H1 (cell line): ENCODE data around the gene GPR31. TPM values are rescaled to one million over a fixed set of nuclear protein-coding genes. Genes with fewer than 3 reads are reported as not detected.

Experiments
- CTCF ChIA-PET: fragments of 300-600 bp; sonication (Branson Sonifier 250); formaldehyde crosslinking; loops from one replicate; lab custom pipeline; 2021; ENCODE audit not compliant: partially characterized antibody; lab: Charles Lee
- POLR2A ChIA-PET: fragments of 300-600 bp; sonication (Branson Sonifier 250); formaldehyde crosslinking; loops from one replicate; lab custom pipeline; 2021; ENCODE audit warnings: inconsistent platforms; ENCODE audit not compliant: partially characterized antibody; lab: Charles Lee
- DNase-seq, 2 experiments: peaks; one replicate each; pipeline versions ENCODE4 v3.0.0 to v3.0.0-alpha.2; 2010 to 2022; ENCODE audit warnings: low spot score in 2 of 2, low read depth in 1 of 2, mixed read lengths in 1 of 2
- FAIRE-seq: peaks from 2 replicates; lab custom pipeline; 2011; peaks lifted over from hg19 to GRCh38; lab: Jason Lieb, UNC
- H2AFZ ChIP-seq: 2 replicates; pipeline ENCODE4 v1.8.1; 2012; ENCODE audit warnings: low read length, inconsistent platforms
- H2AK5ac ChIP-seq: 2 replicates; pipeline ENCODE4 v1.6.1; 2013; ENCODE audit warnings: low read depth, low read length
- H2BK120ac ChIP-seq: replicated peaks from 2 replicates; pipeline ENCODE3; 2013; ENCODE audit warnings: low read depth, low read length, inconsistent platforms
- H2BK12ac ChIP-seq: 2 replicates; pipeline ENCODE4 v1.6.1; 2013; ENCODE audit warnings: low read depth, low read length
- H2BK15ac ChIP-seq: 2 replicates; pipeline ENCODE4 v1.6.1; 2013; ENCODE audit warnings: low read length
- H2BK20ac ChIP-seq: 2 replicates; pipeline ENCODE4 v1.6.1; 2013; ENCODE audit warnings: low read length
- H2BK5ac ChIP-seq: 2 replicates; pipeline ENCODE4 v1.6.1; 2013; ENCODE audit warnings: low read depth, low read length
- H3K14ac ChIP-seq: 2 replicates; pipeline ENCODE4 v1.6.1; 2013; ENCODE audit warnings: inconsistent platforms; ENCODE audit not compliant: insufficient read length
- H3K18ac ChIP-seq: 2 replicates; pipeline ENCODE4 v1.6.1; 2013; ENCODE audit warnings: low read length; ENCODE audit errors: extremely low read depth
- H3K23ac ChIP-seq: 2 replicates; pipeline ENCODE4 v1.6.1; 2013; ENCODE audit warnings: inconsistent platforms; ENCODE audit not compliant: insufficient read length
- H3K23me2 ChIP-seq: 2 replicates; pipeline ENCODE4 v1.6.1; 2013; ENCODE audit warnings: low read depth, low read length
- H3K27ac ChIP-seq: 2 replicates; pipeline ENCODE4 v1.6.1; 2011; ENCODE audit warnings: low read depth, low read length, inconsistent platforms
- H3K27me3 ChIP-seq, 4 experiments: replicated peaks in 1 of 4; 1 replicate in 1 of 4; 2 replicates in 3 of 4; pipeline versions ENCODE4 v1.6.1 to v1.8.1; 2011 to 2013; ENCODE audit warnings: low read length in 3 of 4, mild to moderate bottlenecking in 3 of 4, inconsistent platforms in 2 of 4, mixed read lengths in 2 of 4, moderate library complexity in 1 of 4; ENCODE audit not compliant: control insufficient read depth in 3 of 4, insufficient read depth in 3 of 4; ENCODE audit errors: extremely low read depth in 1 of 4
- H3K36me3 ChIP-seq, 4 experiments: 2 replicates each; pipeline versions ENCODE4 v1.6.1 to v1.8.1; 2011 to 2013; ENCODE audit warnings: mild to moderate bottlenecking in 4 of 4, low read length in 3 of 4, moderate library complexity in 2 of 4, control low read depth in 1 of 4, inconsistent platforms in 1 of 4; ENCODE audit not compliant: insufficient read depth in 4 of 4, control insufficient read depth in 2 of 4
- H3K4ac ChIP-seq: replicated peaks from 2 replicates; pipeline ENCODE3; 2013; ENCODE audit warnings: low read length, low read depth, mixed read lengths, inconsistent platforms; ENCODE audit not compliant: insufficient read length
- H3K4me1 ChIP-seq, 4 experiments: replicated peaks in 1 of 4; 1 replicate in 1 of 4; 2 replicates in 3 of 4; pipeline versions ENCODE4 v1.6.1 to v1.8.1; 2011 to 2013; ENCODE audit warnings: low read length in 3 of 4, inconsistent platforms in 2 of 4, mixed read lengths in 1 of 4; ENCODE audit not compliant: insufficient read depth in 4 of 4, control insufficient read depth in 3 of 4
- H3K4me2 ChIP-seq, 2 experiments: 2 replicates each; pipeline versions ENCODE4 v1.6.1 to v1.8.1; 2011 to 2013; ENCODE audit warnings: low read depth in 2 of 2, low read length in 2 of 2, control low read depth in 1 of 2, inconsistent platforms in 1 of 2, mild to moderate bottlenecking in 1 of 2; ENCODE audit not compliant: insufficient read depth in 1 of 2
- H3K4me3 ChIP-seq, 4 experiments: fragments of 200-600, 300-600 bp in 1 of 4; sonication (generic), shearing (Covaris generic), sonication (Bioruptor Twin) in 1 of 4; 2 replicates each; pipeline versions ENCODE4 v1.5.1 to v1.8.1; 2011 to 2016; ENCODE audit warnings: low read length in 4 of 4, low read depth in 3 of 4, control low read depth in 2 of 4, inconsistent platforms in 2 of 4, mild to moderate bottlenecking in 2 of 4, mixed read lengths in 1 of 4, moderate library complexity in 1 of 4; ENCODE audit not compliant: insufficient read depth in 2 of 4; ENCODE audit errors: extremely low read depth in 1 of 4
- H3K56ac ChIP-seq: replicated peaks from 2 replicates; pipeline ENCODE3; 2013; ENCODE audit warnings: low read depth, mild to moderate bottlenecking, mixed read lengths, low read length, inconsistent platforms; ENCODE audit not compliant: insufficient read length
- H3K79me1 ChIP-seq: 2 replicates; pipeline ENCODE4 v1.6.1; 2013; ENCODE audit warnings: low read depth, low read length, control low read depth
- H3K79me2 ChIP-seq, 2 experiments: 2 replicates each; pipeline versions ENCODE4 v1.6.1 to v1.8.1; 2012 to 2013; ENCODE audit warnings: low read length in 2 of 2, mild to moderate bottlenecking in 2 of 2, inconsistent platforms in 1 of 2; ENCODE audit not compliant: insufficient read depth in 2 of 2, control insufficient read depth in 1 of 2
- H3K9ac ChIP-seq, 4 experiments: replicated peaks in 1 of 4; 1 replicate in 1 of 4; 2 replicates in 3 of 4; pipeline versions ENCODE4 v1.6.1 to v1.8.1; 2011 to 2013; ENCODE audit warnings: low read depth in 3 of 4, low read length in 3 of 4, control low read depth in 2 of 4, mild to moderate bottlenecking in 2 of 4, moderate library complexity in 2 of 4, inconsistent platforms in 1 of 4; ENCODE audit errors: extremely low read depth in 1 of 4
- H3K9me3 ChIP-seq, 2 experiments: 2 replicates each; pipeline versions ENCODE4 v1.6.1 to v1.8.1; 2012 to 2013; ENCODE audit warnings: mild to moderate bottlenecking in 2 of 2, moderate library complexity in 2 of 2, control low read depth in 1 of 2, inconsistent platforms in 1 of 2, low read depth in 1 of 2, low read length in 1 of 2, mixed read lengths in 1 of 2; ENCODE audit not compliant: insufficient read depth in 2 of 2
- H4K20me1 ChIP-seq, 2 experiments: replicated peaks in 1 of 2; 2 replicates each; pipeline versions ENCODE3 to v1.8.1; 2011 to 2013; ENCODE audit warnings: inconsistent platforms in 2 of 2, low read length in 2 of 2, mild to moderate bottlenecking in 1 of 2; ENCODE audit not compliant: insufficient read depth in 2 of 2, control insufficient read depth in 1 of 2
- H4K5ac ChIP-seq: 2 replicates; pipeline ENCODE4 v1.6.1; 2013; ENCODE audit warnings: low read length, low read depth, mixed read lengths, inconsistent platforms; ENCODE audit not compliant: insufficient read length
- H4K8ac ChIP-seq: 2 replicates; pipeline ENCODE4 v1.8.0; 2013; ENCODE audit warnings: mild to moderate bottlenecking, moderate library complexity, low read length, inconsistent platforms; ENCODE audit not compliant: insufficient read depth; ENCODE audit errors: extremely low read depth
- H4K91ac ChIP-seq: replicated peaks from 2 replicates; pipeline ENCODE3; 2013; ENCODE audit warnings: low read length, mixed read lengths, inconsistent platforms; ENCODE audit not compliant: insufficient read length
- ATF2 ChIP-seq: IDR thresholded peaks from 2 replicates; pipeline ENCODE4 v1.6.1; 2012; ENCODE audit warnings: low read length, inconsistent platforms
- BRCA1 ChIP-seq: IDR thresholded peaks from 2 replicates; pipeline ENCODE4 v1.6.1; 2012; ENCODE audit warnings: low read depth, low read length, improper control_type of control experiment
- CBX5 ChIP-seq: fragments of 300-800, 300-1000 bp; sonication (generic); IDR thresholded peaks from 2 replicates; pipeline ENCODE4 v1.7.1; 2016; ENCODE audit warnings: antibody characterized with exemption, low read length, low read depth
- CHD1 ChIP-seq: IDR thresholded peaks from 2 replicates; pipeline ENCODE4 v1.6.1; 2012; ENCODE audit warnings: low read depth, low read length, improper control_type of control experiment
- CREB1 ChIP-seq: IDR thresholded peaks from 2 replicates; pipeline ENCODE4 v1.6.1; 2012; ENCODE audit warnings: inconsistent platforms
- KDM4A ChIP-seq: IDR thresholded peaks from one replicate; pipeline ENCODE4 v1.7.1; 2012; ENCODE audit warnings: low read depth, mild to moderate bottlenecking, moderate library complexity, low read length, inconsistent platforms; ENCODE audit not compliant: severe bottlenecking
- POLR2A ChIP-seq, 2 experiments: IDR thresholded peaks; 1 replicate in 1 of 2; 2 replicates in 1 of 2; pipeline ENCODE4 v1.6.1; 2011; ENCODE audit warnings: low read depth in 2 of 2, low read length in 2 of 2, mild to moderate bottlenecking in 2 of 2; ENCODE audit errors: control extremely low read depth in 1 of 2
- RFX5 ChIP-seq: IDR thresholded peaks from 2 replicates; pipeline ENCODE4 v1.6.1; 2011; ENCODE audit warnings: low read depth, low read length, improper control_type of control experiment, borderline replicate concordance
- SIN3A ChIP-seq, 2 experiments: IDR thresholded peaks in 1 of 2; conservative IDR thresholded peaks in 1 of 2; 2 replicates each; pipeline ENCODE4 v1.6.1; 2011 to 2012; ENCODE audit warnings: low read length in 2 of 2, improper control_type of control experiment in 1 of 2, low read depth in 1 of 2, mild to moderate bottlenecking in 1 of 2
- SIRT6 ChIP-seq: IDR thresholded peaks from one replicate; pipeline ENCODE4 v1.7.1; 2012; ENCODE audit warnings: low read length, inconsistent platforms
- SP1 ChIP-seq: IDR thresholded peaks from 2 replicates; pipeline ENCODE4 v1.6.1; 2011; ENCODE audit warnings: low read depth, low read length
- SP4 ChIP-seq: IDR thresholded peaks from 2 replicates; pipeline ENCODE4 v1.6.1; 2012; ENCODE audit warnings: low read length, inconsistent platforms
- TBP ChIP-seq: IDR thresholded peaks from 2 replicates; pipeline ENCODE4 v1.6.1; 2011; ENCODE audit warnings: low read depth, low read length, improper control_type of control experiment
- TCF12 ChIP-seq: IDR thresholded peaks from 2 replicates; pipeline ENCODE4 v1.6.1; 2011; ENCODE audit warnings: low read depth, mild to moderate bottlenecking, low read length
- ZNF274 ChIP-seq: IDR thresholded peaks from 2 replicates; pipeline ENCODE4 v1.7.0; 2012; ENCODE audit warnings: low read length, borderline replicate concordance; ENCODE audit errors: extremely low read depth
- WGBS, 2 experiments: shearing (Covaris generic) in 1 of 2; methylation state at CpG; one replicate each; pipeline versions ENCODE4 v1.1.6 to v1.1.7; 2013 to 2015; ENCODE audit warnings: low lambda C conversion rate in 2 of 2, mixed read lengths in 2 of 2, inconsistent platforms in 1 of 2, low coverage in 1 of 2, missing lambda C conversion rate in 1 of 2; ENCODE audit not compliant: insufficient replicate concordance in 2 of 2, insufficient coverage in 1 of 2, insufficient read length in 1 of 2; ENCODE audit errors: extremely low coverage in 1 of 2, missing lambda C conversion rate in 1 of 2; 5-methylcytosine and 5-hydroxymethylcytosine counted together
- polyA plus RNA-seq, 7 experiments: library from polyadenylated mRNA; depleted of rRNA in 3 of 7; stranded (reverse) in 5 of 7; unstranded in 2 of 7; fragments of >200 nt in 5 of 7; fragments of 200-250 nt in 2 of 7; gene quantifications; 1 replicate in 5 of 7; 2 replicates in 1 of 7; 4 replicates in 1 of 7; pipeline versions ENCODE4 v1.2.1 to v1.2.3, GENCODE V29; 2011 to 2013; ENCODE audit warnings: missing spikeins in 2 of 7, mixed read lengths in 2 of 7
- total RNA-seq: library from RNA; stranded (reverse); fragmentation: NEBNext Ultra II Directional; extraction: Animal tissue kit (Norgen Biotek cat#: 25700); gene quantifications from 2 replicates; pipeline ENCODE4 v1.2.1, GENCODE V29; 2021

GPR31 gene
- total and polyA plus RNA-seq, 2 of the 8 experiments (the other 6 are each of a cell fraction or from before 2014, with no cell fraction given), result not detected

GRCh38 chr6:167207527-167207926 is 49.7 kb upstream of the GPR31 start:
- Histone ChIP-seq H2BK15ac (no peak overlapping the region), H4K5ac (no peak overlapping the region), H3K23ac (no peak overlapping the region), H3K23me2 (no peaks in the 10 kb centered on the region), H3K56ac (no peak overlapping the region), H3K27ac (no peak overlapping the region), H4K91ac (no peak overlapping the region), H2AK5ac (no peak overlapping the region), H2AFZ (no peak overlapping the region), H3K9me3 (no peaks in the 10 kb centered on the region), H3K79me2 (no peaks in the 10 kb centered on the region), H4K8ac (no peak overlapping the region), H3K4me3 (no peak overlapping the region), H3K4me2 (no peak overlapping the region), H3K27me3 (no peaks in the 10 kb centered on the region; a peak in 1 of 7 replicates), H3K36me3 (no peaks in the 10 kb centered on the region), H3K18ac (no peak overlapping the region), H2BK120ac (no peak overlapping the region), H4K20me1 (no peaks in the 10 kb centered on the region), H3K4ac (no peak overlapping the region), H2BK12ac (0 out of 2 replicates have a peak overlapping the region, but pooled peaks have one; percentile 39), H3K4me1 (peaks cover 0 to 2% (median 1%) of the 10 kb centered on the region in 4 experiments; a peak in 4 of 7 replicates), H3K14ac (no peak overlapping the region), H3K9ac (no peak overlapping the region), H3K79me1 (no peaks in the 10 kb centered on the region), H2BK20ac (no peak overlapping the region), H2BK5ac (no peak overlapping the region)
- no peak for FAIRE-seq
- ChIA-PET CTCF (interaction anchor here (0.9 to 1.5 kb wide), 3 partner anchors 9 to 432 kb away, joined by 3 to 5 read pairs (median 4); no protein-coding TSS in a partner anchor), POLR2A (no interaction called here)
- 80% methylated on average over 6 of the region's 7 CpGs; no CpG with 5 or more reads in 1 of the 2 experiments for WGBS, 2 experiments
- no peak for DNase-seq
- TF ChIP-seq SP1 (no peak), SIN3A (conservative IDR thresholded peaks at IDR 0.05 in 1 of 2, IDR thresholded peaks at IDR 0.05 in 1 of 2; ENCODE audit: low read depth in 1 of 2, low read length in 2 of 2) (no peak), CHD1 (no peak), BRCA1 (no peak), TCF12 (no peak), POLR2A (IDR thresholded peaks at IDR 0.05; ENCODE audit: control extremely low read depth in 1 of 2, low read depth in 2 of 2, low read length in 2 of 2) (no peak), CREB1 (no peak), TBP (no peak), SP4 (no peak), ZNF274 (no peak), RFX5 (no peak), CBX5 (no peak), ATF2 (no peak), SIRT6 (no peak), KDM4A (no peak)
